NCI-H2196 (cell line): ENCODE results near the gene RBM10.

Experiments
- DNase-seq: peaks from one replicate; lab custom pipeline; 2025; ENCODE audit not compliant: unreplicated experiment; lab: John Stamatoyannopoulos, UW

The RBM10 gene

GRCh38 chrX:47234583-47234982 lies 89.6 kb downstream of the RBM10 start:
- no peak for DNase-seq

GRCh38 chrX:47235691-47236103 lies 90.7 kb downstream of the RBM10 start:
- DNase-seq: no peak
